H1 (cell line): Measurements from ENCODE around the gene PARD6B. TPM values are rescaled to one million over a fixed set of nuclear protein-coding genes. Genes with fewer than 3 reads are reported as not detected.

Experiments
- CTCF ChIA-PET: fragments of 300-600 bp; sonication (Branson Sonifier 250); formaldehyde crosslinking; loops from one replicate; lab custom pipeline; 2021; ENCODE audit not compliant: partially characterized antibody; lab: Charles Lee
- POLR2A ChIA-PET: fragments of 300-600 bp; sonication (Branson Sonifier 250); formaldehyde crosslinking; loops from one replicate; lab custom pipeline; 2021; ENCODE audit warnings: inconsistent platforms; ENCODE audit not compliant: partially characterized antibody; lab: Charles Lee
- DNase-seq, 2 experiments: peaks; one replicate each; pipeline versions ENCODE4 v3.0.0 to v3.0.0-alpha.2; 2010 to 2022; ENCODE audit warnings: low spot score in 2 of 2, low read depth in 1 of 2, mixed read lengths in 1 of 2
- FAIRE-seq: peaks from 2 replicates; lab custom pipeline; 2011; peaks lifted over from hg19 to GRCh38; lab: Jason Lieb, UNC
- H2AFZ ChIP-seq: 2 replicates; pipeline ENCODE4 v1.8.1; 2012; ENCODE audit warnings: low read length, inconsistent platforms
- H2AK5ac ChIP-seq: 2 replicates; pipeline ENCODE4 v1.6.1; 2013; ENCODE audit warnings: low read depth, low read length
- H2BK120ac ChIP-seq: replicated peaks from 2 replicates; pipeline ENCODE3; 2013; ENCODE audit warnings: low read depth, low read length, inconsistent platforms
- H2BK12ac ChIP-seq: 2 replicates; pipeline ENCODE4 v1.6.1; 2013; ENCODE audit warnings: low read depth, low read length
- H2BK15ac ChIP-seq: 2 replicates; pipeline ENCODE4 v1.6.1; 2013; ENCODE audit warnings: low read length
- H2BK20ac ChIP-seq: 2 replicates; pipeline ENCODE4 v1.6.1; 2013; ENCODE audit warnings: low read length
- H2BK5ac ChIP-seq: 2 replicates; pipeline ENCODE4 v1.6.1; 2013; ENCODE audit warnings: low read depth, low read length
- H3K14ac ChIP-seq: 2 replicates; pipeline ENCODE4 v1.6.1; 2013; ENCODE audit warnings: inconsistent platforms; ENCODE audit not compliant: insufficient read length
- H3K18ac ChIP-seq: 2 replicates; pipeline ENCODE4 v1.6.1; 2013; ENCODE audit warnings: low read length; ENCODE audit errors: extremely low read depth
- H3K23ac ChIP-seq: 2 replicates; pipeline ENCODE4 v1.6.1; 2013; ENCODE audit warnings: inconsistent platforms; ENCODE audit not compliant: insufficient read length
- H3K23me2 ChIP-seq: 2 replicates; pipeline ENCODE4 v1.6.1; 2013; ENCODE audit warnings: low read depth, low read length
- H3K27ac ChIP-seq: 2 replicates; pipeline ENCODE4 v1.6.1; 2011; ENCODE audit warnings: low read depth, low read length, inconsistent platforms
- H3K27me3 ChIP-seq, 4 experiments: replicated peaks in 1 of 4; 1 replicate in 1 of 4; 2 replicates in 3 of 4; pipeline versions ENCODE4 v1.6.1 to v1.8.1; 2011 to 2013; ENCODE audit warnings: low read length in 3 of 4, mild to moderate bottlenecking in 3 of 4, inconsistent platforms in 2 of 4, mixed read lengths in 2 of 4, moderate library complexity in 1 of 4; ENCODE audit not compliant: control insufficient read depth in 3 of 4, insufficient read depth in 3 of 4; ENCODE audit errors: extremely low read depth in 1 of 4
- H3K36me3 ChIP-seq, 4 experiments: 2 replicates each; pipeline versions ENCODE4 v1.6.1 to v1.8.1; 2011 to 2013; ENCODE audit warnings: mild to moderate bottlenecking in 4 of 4, low read length in 3 of 4, moderate library complexity in 2 of 4, control low read depth in 1 of 4, inconsistent platforms in 1 of 4; ENCODE audit not compliant: insufficient read depth in 4 of 4, control insufficient read depth in 2 of 4
- H3K4ac ChIP-seq: replicated peaks from 2 replicates; pipeline ENCODE3; 2013; ENCODE audit warnings: low read length, low read depth, mixed read lengths, inconsistent platforms; ENCODE audit not compliant: insufficient read length
- H3K4me1 ChIP-seq, 4 experiments: replicated peaks in 1 of 4; 1 replicate in 1 of 4; 2 replicates in 3 of 4; pipeline versions ENCODE4 v1.6.1 to v1.8.1; 2011 to 2013; ENCODE audit warnings: low read length in 3 of 4, inconsistent platforms in 2 of 4, mixed read lengths in 1 of 4; ENCODE audit not compliant: insufficient read depth in 4 of 4, control insufficient read depth in 3 of 4
- H3K4me2 ChIP-seq, 2 experiments: 2 replicates each; pipeline versions ENCODE4 v1.6.1 to v1.8.1; 2011 to 2013; ENCODE audit warnings: low read depth in 2 of 2, low read length in 2 of 2, control low read depth in 1 of 2, inconsistent platforms in 1 of 2, mild to moderate bottlenecking in 1 of 2; ENCODE audit not compliant: insufficient read depth in 1 of 2
- H3K4me3 ChIP-seq, 4 experiments: fragments of 200-600, 300-600 bp in 1 of 4; sonication (generic), shearing (Covaris generic), sonication (Bioruptor Twin) in 1 of 4; 2 replicates each; pipeline versions ENCODE4 v1.5.1 to v1.8.1; 2011 to 2016; ENCODE audit warnings: low read length in 4 of 4, low read depth in 3 of 4, control low read depth in 2 of 4, inconsistent platforms in 2 of 4, mild to moderate bottlenecking in 2 of 4, mixed read lengths in 1 of 4, moderate library complexity in 1 of 4; ENCODE audit not compliant: insufficient read depth in 2 of 4; ENCODE audit errors: extremely low read depth in 1 of 4
- H3K56ac ChIP-seq: replicated peaks from 2 replicates; pipeline ENCODE3; 2013; ENCODE audit warnings: low read depth, mild to moderate bottlenecking, mixed read lengths, low read length, inconsistent platforms; ENCODE audit not compliant: insufficient read length
- H3K79me1 ChIP-seq: 2 replicates; pipeline ENCODE4 v1.6.1; 2013; ENCODE audit warnings: low read depth, low read length, control low read depth
- H3K79me2 ChIP-seq, 2 experiments: 2 replicates each; pipeline versions ENCODE4 v1.6.1 to v1.8.1; 2012 to 2013; ENCODE audit warnings: low read length in 2 of 2, mild to moderate bottlenecking in 2 of 2, inconsistent platforms in 1 of 2; ENCODE audit not compliant: insufficient read depth in 2 of 2, control insufficient read depth in 1 of 2
- H3K9ac ChIP-seq, 4 experiments: replicated peaks in 1 of 4; 1 replicate in 1 of 4; 2 replicates in 3 of 4; pipeline versions ENCODE4 v1.6.1 to v1.8.1; 2011 to 2013; ENCODE audit warnings: low read depth in 3 of 4, low read length in 3 of 4, control low read depth in 2 of 4, mild to moderate bottlenecking in 2 of 4, moderate library complexity in 2 of 4, inconsistent platforms in 1 of 4; ENCODE audit errors: extremely low read depth in 1 of 4
- H3K9me3 ChIP-seq, 2 experiments: 2 replicates each; pipeline versions ENCODE4 v1.6.1 to v1.8.1; 2012 to 2013; ENCODE audit warnings: mild to moderate bottlenecking in 2 of 2, moderate library complexity in 2 of 2, control low read depth in 1 of 2, inconsistent platforms in 1 of 2, low read depth in 1 of 2, low read length in 1 of 2, mixed read lengths in 1 of 2; ENCODE audit not compliant: insufficient read depth in 2 of 2
- H4K20me1 ChIP-seq, 2 experiments: replicated peaks in 1 of 2; 2 replicates each; pipeline versions ENCODE3 to v1.8.1; 2011 to 2013; ENCODE audit warnings: inconsistent platforms in 2 of 2, low read length in 2 of 2, mild to moderate bottlenecking in 1 of 2; ENCODE audit not compliant: insufficient read depth in 2 of 2, control insufficient read depth in 1 of 2
- H4K5ac ChIP-seq: 2 replicates; pipeline ENCODE4 v1.6.1; 2013; ENCODE audit warnings: low read length, low read depth, mixed read lengths, inconsistent platforms; ENCODE audit not compliant: insufficient read length
- H4K8ac ChIP-seq: 2 replicates; pipeline ENCODE4 v1.8.0; 2013; ENCODE audit warnings: mild to moderate bottlenecking, moderate library complexity, low read length, inconsistent platforms; ENCODE audit not compliant: insufficient read depth; ENCODE audit errors: extremely low read depth
- H4K91ac ChIP-seq: replicated peaks from 2 replicates; pipeline ENCODE3; 2013; ENCODE audit warnings: low read length, mixed read lengths, inconsistent platforms; ENCODE audit not compliant: insufficient read length
- BCL11A ChIP-seq, 2 experiments: IDR thresholded peaks; one replicate each; pipeline ENCODE4 v1.6.1; 2011; ENCODE audit warnings: low read depth in 2 of 2, low read length in 2 of 2, mild to moderate bottlenecking in 2 of 2
- BRCA1 ChIP-seq: IDR thresholded peaks from 2 replicates; pipeline ENCODE4 v1.6.1; 2012; ENCODE audit warnings: low read depth, low read length, improper control_type of control experiment
- JUND ChIP-seq: IDR thresholded peaks from 2 replicates; pipeline ENCODE4 v1.6.1; 2011; ENCODE audit warnings: mild to moderate bottlenecking, improper control_type of control experiment, low read length
- NANOG ChIP-seq: IDR thresholded peaks from 2 replicates; pipeline ENCODE4 v1.6.1; 2011; ENCODE audit warnings: low read length, low read depth, mild to moderate bottlenecking, inconsistent platforms; ENCODE audit not compliant: insufficient read depth, poor library complexity, severe bottlenecking
- PHF8 ChIP-seq: fragments of 200-600 bp; sonication (generic); conservative IDR thresholded peaks from 2 replicates; pipeline ENCODE4 v1.7.1; 2012; ENCODE audit warnings: low read depth, mild to moderate bottlenecking, inconsistent platforms, low read length, moderate library complexity
- POLR2A ChIP-seq, 2 experiments: IDR thresholded peaks; 1 replicate in 1 of 2; 2 replicates in 1 of 2; pipeline ENCODE4 v1.6.1; 2011; ENCODE audit warnings: low read depth in 2 of 2, low read length in 2 of 2, mild to moderate bottlenecking in 2 of 2; ENCODE audit errors: control extremely low read depth in 1 of 2
- RNF2 ChIP-seq: fragments of 200-900, 300-1000 bp; sonication (generic); IDR thresholded peaks from 2 replicates; pipeline ENCODE4 v1.7.1; 2016; ENCODE audit warnings: borderline replicate concordance, low read depth, mild to moderate bottlenecking, antibody characterized with exemption, low read length; ENCODE audit not compliant: poor library complexity, severe bottlenecking; ENCODE audit errors: missing control alignments
- SIN3A ChIP-seq, 2 experiments: IDR thresholded peaks in 1 of 2; conservative IDR thresholded peaks in 1 of 2; 2 replicates each; pipeline ENCODE4 v1.6.1; 2011 to 2012; ENCODE audit warnings: low read length in 2 of 2, improper control_type of control experiment in 1 of 2, low read depth in 1 of 2, mild to moderate bottlenecking in 1 of 2
- SIX5 ChIP-seq: IDR thresholded peaks from 2 replicates; pipeline ENCODE4 v1.6.1; 2011; ENCODE audit warnings: mild to moderate bottlenecking, low read depth, low read length
- TAF1 ChIP-seq: IDR thresholded peaks from 2 replicates; pipeline ENCODE4 v1.6.1; 2011; ENCODE audit warnings: mild to moderate bottlenecking, low read depth, low read length
- WGBS, 2 experiments: shearing (Covaris generic) in 1 of 2; methylation state at CpG; one replicate each; pipeline versions ENCODE4 v1.1.6 to v1.1.7; 2013 to 2015; ENCODE audit warnings: low lambda C conversion rate in 2 of 2, mixed read lengths in 2 of 2, inconsistent platforms in 1 of 2, low coverage in 1 of 2, missing lambda C conversion rate in 1 of 2; ENCODE audit not compliant: insufficient replicate concordance in 2 of 2, insufficient coverage in 1 of 2, insufficient read length in 1 of 2; ENCODE audit errors: extremely low coverage in 1 of 2, missing lambda C conversion rate in 1 of 2; 5-methylcytosine and 5-hydroxymethylcytosine counted together
- polyA plus RNA-seq, 7 experiments: library from polyadenylated mRNA; depleted of rRNA in 3 of 7; stranded (reverse) in 5 of 7; unstranded in 2 of 7; fragments of >200 nt in 5 of 7; fragments of 200-250 nt in 2 of 7; gene quantifications; 1 replicate in 5 of 7; 2 replicates in 1 of 7; 4 replicates in 1 of 7; pipeline versions ENCODE4 v1.2.1 to v1.2.3, GENCODE V29; 2011 to 2013; ENCODE audit warnings: missing spikeins in 2 of 7, mixed read lengths in 2 of 7
- total RNA-seq: library from RNA; stranded (reverse); fragmentation: NEBNext Ultra II Directional; extraction: Animal tissue kit (Norgen Biotek cat#: 25700); gene quantifications from 2 replicates; pipeline ENCODE4 v1.2.1, GENCODE V29; 2021

Gene PARD6B
- total and polyA plus RNA-seq, 2 of the 8 experiments (the other 6 are each of a cell fraction or from before 2014, with no cell fraction given): 5.2 to 34.1 TPM

GRCh38 chr20:50733644-50734349 lies 2.4 kb downstream of the PARD6B start:
- CTCF ChIA-PET: interaction anchor here (0.6 to 3.7 kb wide), 10 partner anchors 8 to 108 kb away, joined by 3 to 27 read pairs (median 3); no protein-coding TSS in a partner anchor
- H2BK15ac ChIP-seq: no peak overlapping the region
- H2AFZ ChIP-seq: no peak overlapping the region
- no peak overlapping the region for H2BK20ac ChIP-seq
- H3K4me2 ChIP-seq: peak overlapping the region in 1 of 2 experiments; percentile 75; a peak in 1 of 4 replicates
- H2BK120ac ChIP-seq: no peak overlapping the region
- no peak overlapping the region for H2AK5ac ChIP-seq
- no peak overlapping the region for H2BK5ac ChIP-seq
- WGBS, 2 experiments: 89% methylated on average over 1 of the region's 1 CpG; no CpG with 5 or more reads in 1 of the 2 experiments
- no peaks in the 10 kb centered on the region for H3K27me3 ChIP-seq
- H3K36me3 ChIP-seq: peaks cover 0 to 12% (median 2%) of the 10 kb centered on the region in 4 experiments; a peak in 3 of 8 replicates
- H3K14ac ChIP-seq: no peak overlapping the region
- no peak overlapping the region for H2BK12ac ChIP-seq
- peaks cover 7% of the 10 kb centered on the region for H3K23me2 ChIP-seq
- peak overlapping the region in 1 of 4 experiments; percentile 92; a peak in 2 of 8 replicates for H3K4me3 ChIP-seq
- H4K91ac ChIP-seq: no peak overlapping the region
- peaks cover 0 to 3% of the 10 kb centered on the region in 2 experiments for H4K20me1 ChIP-seq
- no peak overlapping the region for H4K5ac ChIP-seq
- no peak overlapping the region for H3K18ac ChIP-seq
- POLR2A ChIA-PET: interaction anchor here (0.7 to 1.4 kb wide), 3 partner anchors 17 to 97 kb away, joined by 3 to 6 read pairs (median 5); no protein-coding TSS in a partner anchor
- H3K23ac ChIP-seq: no peak overlapping the region
- no peak overlapping the region for H3K9ac ChIP-seq
- no peak overlapping the region for H3K56ac ChIP-seq
- H3K4me1 ChIP-seq: peaks cover 2 to 9% (median 7%) of the 10 kb centered on the region in 4 experiments; a peak in 6 of 7 replicates
- DNase-seq: no peak
- H3K79me2 ChIP-seq: peaks cover 12 to 68% of the 10 kb centered on the region in 2 experiments; a peak in 3 of 4 replicates
- TF ChIP-seq JUND (no peak), TAF1 (no peak), PHF8 (no peak), SIX5 (no peak), SIN3A (conservative IDR thresholded peaks at IDR 0.05 in 1 of 2, IDR thresholded peaks at IDR 0.05 in 1 of 2; ENCODE audit: low read depth in 1 of 2, low read length in 2 of 2) (no peak), BRCA1 (no peak), RNF2 (no peak), BCL11A (IDR thresholded peaks at IDR 0.05; ENCODE audit: low read depth in 2 of 2, low read length in 2 of 2) (no peak), NANOG (no peak), POLR2A (IDR thresholded peaks at IDR 0.05; ENCODE audit: control extremely low read depth in 1 of 2, low read depth in 2 of 2, low read length in 2 of 2) (no peak)
- no peak overlapping the region for H3K27ac ChIP-seq
- no peak overlapping the region for H4K8ac ChIP-seq
- H3K79me1 ChIP-seq: 0 out of 2 replicates have a peak, but pooled peaks cover 2% of the 10 kb centered on the region
- H3K4ac ChIP-seq: no peak overlapping the region
- no peak for FAIRE-seq
- H3K9me3 ChIP-seq: no peaks in the 10 kb centered on the region
